H9 (cell line): Measurements from ENCODE around the gene MRPS35. TPM values are rescaled to one million over a fixed set of nuclear protein-coding genes. Genes with fewer than 3 reads are reported as not detected.

ENCODE experiments used
- DNase-seq: peaks from one replicate; pipeline ENCODE4 v3.0.0-alpha.2; 2017
- H2AFZ ChIP-seq: one replicate; pipeline ENCODE4 v1.6.1; 2013; ENCODE audit warnings: mild to moderate bottlenecking, low read length, control low read depth, moderate library complexity
- H2AK5ac ChIP-seq: 2 replicates; pipeline ENCODE4 v1.6.1; 2013; ENCODE audit warnings: low read length, control low read depth, mixed read lengths; ENCODE audit not compliant: insufficient read length
- H2BK120ac ChIP-seq: one replicate; pipeline ENCODE4 v1.6.1; 2013; ENCODE audit warnings: low read depth, mild to moderate bottlenecking, low read length, control low read depth, inconsistent platforms; ENCODE audit not compliant: poor library complexity, severe bottlenecking
- H2BK12ac ChIP-seq: 2 replicates; pipeline ENCODE4 v1.6.1; 2013; ENCODE audit warnings: low read length, control low read depth, mixed read lengths, low read depth; ENCODE audit not compliant: insufficient read length
- H2BK15ac ChIP-seq: 2 replicates; pipeline ENCODE4 v1.6.1; 2013; ENCODE audit warnings: low read depth, low read length, control low read depth
- H2BK20ac ChIP-seq: one replicate; pipeline ENCODE4 v1.6.1; 2013; ENCODE audit warnings: low read depth, mild to moderate bottlenecking, low read length, control low read depth, inconsistent platforms; ENCODE audit not compliant: poor library complexity, severe bottlenecking
- H2BK5ac ChIP-seq: 2 replicates; pipeline ENCODE4 v1.6.1; 2013; ENCODE audit warnings: low read length, control low read depth, mixed read lengths; ENCODE audit not compliant: insufficient read length
- H3K14ac ChIP-seq: 2 replicates; pipeline ENCODE4 v1.6.1; 2013; ENCODE audit warnings: low read length, control low read depth; ENCODE audit not compliant: insufficient read depth
- H3K18ac ChIP-seq: 2 replicates; pipeline ENCODE4 v1.6.1; 2013; ENCODE audit warnings: low read depth, mild to moderate bottlenecking, mixed read lengths, low read length, control low read depth; ENCODE audit not compliant: insufficient read length
- H3K23ac ChIP-seq: 2 replicates; pipeline ENCODE4 v1.6.1; 2013; ENCODE audit warnings: low read length, control low read depth, mixed read lengths, low read depth; ENCODE audit not compliant: insufficient read length
- H3K23me2 ChIP-seq: 2 replicates; pipeline ENCODE4 v1.6.1; 2013; ENCODE audit warnings: low read depth, mild to moderate bottlenecking, mixed read lengths, low read length, control low read depth; ENCODE audit not compliant: insufficient read length, poor library complexity, severe bottlenecking
- H3K27ac ChIP-seq: 2 replicates; pipeline ENCODE4 v1.5.1; 2013; ENCODE audit warnings: low read length, control low read depth, mixed read lengths, low read depth; ENCODE audit not compliant: insufficient read length
- H3K27me3 ChIP-seq: 2 replicates; pipeline ENCODE4 v1.6.1; 2013; ENCODE audit warnings: low read length, control low read depth, inconsistent platforms; ENCODE audit not compliant: insufficient read depth
- H3K4ac ChIP-seq: 2 replicates; pipeline ENCODE4 v1.6.1; 2013; ENCODE audit warnings: low read depth, mild to moderate bottlenecking, control low read depth, inconsistent platforms, low read length, moderate library complexity
- H3K4me1 ChIP-seq: 2 replicates; pipeline ENCODE4 v1.6.1; 2013; ENCODE audit warnings: low read length, control low read depth, inconsistent platforms; ENCODE audit not compliant: insufficient read depth
- H3K4me2 ChIP-seq: 2 replicates; pipeline ENCODE4 v1.6.1; 2013; ENCODE audit warnings: low read length, control low read depth, mixed read lengths; ENCODE audit not compliant: insufficient read length, insufficient read depth
- H3K56ac ChIP-seq: 2 replicates; pipeline ENCODE4 v1.6.1; 2013; ENCODE audit warnings: low read depth, mild to moderate bottlenecking, mixed read lengths, low read length, control low read depth; ENCODE audit not compliant: insufficient read length
- H3K79me1 ChIP-seq: 2 replicates; pipeline ENCODE4 v1.6.1; 2013; ENCODE audit warnings: low read depth, mild to moderate bottlenecking, moderate library complexity, low read length, control low read depth, inconsistent platforms; ENCODE audit not compliant: insufficient read depth, poor library complexity, severe bottlenecking
- H3K79me2 ChIP-seq: 2 replicates; pipeline ENCODE4 v1.6.1; 2013; ENCODE audit warnings: low read length, control low read depth, inconsistent platforms; ENCODE audit not compliant: insufficient read depth
- H3K9ac ChIP-seq: 2 replicates; pipeline ENCODE4 v1.6.1; 2013; ENCODE audit warnings: low read length, control low read depth, mixed read lengths; ENCODE audit not compliant: insufficient read length; ENCODE audit errors: extremely low read depth
- H3K9me3 ChIP-seq: one replicate; pipeline ENCODE4 v1.6.1; 2013; ENCODE audit warnings: low read depth, low read length, inconsistent platforms; ENCODE audit not compliant: control insufficient read depth
- H3T11ph ChIP-seq: one replicate; pipeline ENCODE4 v1.6.1; 2013; ENCODE audit warnings: mild to moderate bottlenecking, low read length, control low read depth, inconsistent platforms
- H4K20me1 ChIP-seq: one replicate; pipeline ENCODE4 v1.6.1; 2013; ENCODE audit not compliant: control insufficient read depth, insufficient read length, insufficient read depth
- H4K5ac ChIP-seq: 2 replicates; pipeline ENCODE4 v1.6.1; 2013; ENCODE audit warnings: low read depth, mild to moderate bottlenecking, mixed read lengths, low read length, control low read depth; ENCODE audit not compliant: insufficient read length
- H4K8ac ChIP-seq: replicated peaks from 2 replicates; pipeline ENCODE4 v1.6.1; 2013; ENCODE audit warnings: low read length, control low read depth, mixed read lengths, low read depth; ENCODE audit not compliant: insufficient read length
- H4K91ac ChIP-seq: 2 replicates; pipeline ENCODE4 v1.6.1; 2013; ENCODE audit warnings: low read depth, mild to moderate bottlenecking, moderate library complexity, mixed read lengths, low read length, control low read depth; ENCODE audit not compliant: insufficient read length
- H3K27ac Mint-ChIP-seq, 3 experiments: 2 replicates in 2 of 3; 3 replicates in 1 of 3; pipeline ENCODE4 v1.8.0; 2020 to 2021; ENCODE audit warnings: mixed read lengths in 3 of 3, mild to moderate bottlenecking in 1 of 3, moderate library complexity in 1 of 3
- H3K27me3 Mint-ChIP-seq: 2 replicates; pipeline ENCODE4 v1.8.0; 2021; ENCODE audit warnings: low read depth, mild to moderate bottlenecking, moderate library complexity, mixed read lengths
- H3K36me3 Mint-ChIP-seq, 3 experiments: 2 replicates in 2 of 3; 3 replicates in 1 of 3; pipeline ENCODE4 v1.8.0; 2020 to 2021; ENCODE audit warnings: low read depth in 3 of 3, mixed read lengths in 3 of 3; ENCODE audit not compliant: insufficient read depth in 1 of 3
- H3K4me1 Mint-ChIP-seq, 2 experiments: 2 replicates each; pipeline ENCODE4 v1.8.0; 2020; ENCODE audit warnings: mixed read lengths in 2 of 2
- H3K4me3 Mint-ChIP-seq, 2 experiments: 2 replicates in 1 of 2; 3 replicates in 1 of 2; pipeline ENCODE4 v1.8.0; 2020 to 2021; ENCODE audit warnings: mild to moderate bottlenecking in 2 of 2, mixed read lengths in 2 of 2, moderate library complexity in 1 of 2
- H3K9me3 Mint-ChIP-seq, 2 experiments: 2 replicates in 1 of 2; 3 replicates in 1 of 2; pipeline ENCODE4 v1.8.0; 2020; ENCODE audit warnings: mild to moderate bottlenecking in 2 of 2, mixed read lengths in 2 of 2, moderate library complexity in 1 of 2
- WGBS: extraction: QIAGEN DNeasy Blood & Tissue Kit; methylation state at CpG from one replicate; pipeline ENCODE4 v1.1.7; 2013; ENCODE audit warnings: missing lambda C conversion rate, low lambda C conversion rate, mixed read lengths; ENCODE audit not compliant: insufficient read length; ENCODE audit errors: extremely low coverage; 5-methylcytosine and 5-hydroxymethylcytosine counted together
- total RNA-seq: library from RNA; stranded (reverse); gene quantifications from 2 replicates; pipeline ENCODE4 v1.2.1, GENCODE V29; 2021
- TF ChIP-seq, protein P1 (sequence below): fragments of 200-600 bp; sonication (generic); conservative IDR thresholded peaks from 3 replicates; pipeline ENCODE4 v1.8.0; 2021; ENCODE audit warnings: antibody characterized with exemption, mild to moderate bottlenecking

Gene MRPS35
- total RNA-seq, 1 experiment from 2014 or later, result 45.4 TPM

DNA sequence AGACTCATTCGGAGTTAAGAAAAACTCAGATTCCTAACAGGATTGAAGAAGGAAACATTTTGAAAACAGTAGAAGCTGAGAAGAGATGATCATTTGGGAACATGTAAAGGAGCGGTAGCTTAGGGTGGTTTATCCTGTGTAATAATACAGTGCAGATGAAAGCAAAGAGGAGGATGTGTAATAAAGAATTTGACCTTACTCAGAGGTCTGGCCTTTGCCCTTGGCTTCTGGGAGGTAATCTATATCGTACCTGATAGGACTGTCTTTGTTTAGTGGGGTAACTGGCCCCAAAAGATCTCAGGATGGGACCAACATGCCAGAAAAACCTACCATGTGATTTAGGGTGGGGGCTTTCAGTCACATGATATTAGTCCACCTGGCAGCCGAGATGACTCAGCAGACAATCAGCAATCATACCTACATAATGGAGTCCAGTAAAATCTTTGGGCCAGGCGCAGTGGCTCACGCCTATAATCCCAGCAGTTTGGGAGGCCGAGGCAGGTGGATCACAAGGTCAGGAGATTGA lies 46.1 kb downstream of the MRPS35 start:
- Mint-ChIP-seq H3K4me1 (no peaks in the 10 kb centered on the region), H3K27ac (peak overlapping the region; percentile 4 to 36 (median 29); a peak in 5 of 7 replicates), H3K27me3 (no peaks in the 10 kb centered on the region), H3K4me3 (no peak overlapping the region), H3K36me3 (peaks cover 4 to 24% (median 20%) of the 10 kb centered on the region in 3 experiments; a peak in 5 of 7 replicates), H3K9me3 (no peaks in the 10 kb centered on the region)
- no peak overlapping the region for H2BK120ac ChIP-seq
- no peaks in the 10 kb centered on the region for H3K9me3 ChIP-seq
- no peaks in the 10 kb centered on the region for H3K27me3 ChIP-seq
- H3K14ac ChIP-seq, result no peak overlapping the region
- no peaks in the 10 kb centered on the region for H4K20me1 ChIP-seq
- no peak overlapping the region for H4K5ac ChIP-seq
- no peak overlapping the region for H2AFZ ChIP-seq
- H3K79me2 ChIP-seq, result no peaks in the 10 kb centered on the region
- no peak overlapping the region for H3K9ac ChIP-seq
- WGBS, result no CpG with 5 or more reads among the region's 7 CpGs
- no peak overlapping the region for H2BK5ac ChIP-seq
- DNase-seq, result no peak
- no peak overlapping the region for H3T11ph ChIP-seq
- H3K4me2 ChIP-seq, result no peak overlapping the region
- no peak overlapping the region for H2BK12ac ChIP-seq
- no peak overlapping the region for H3K23ac ChIP-seq
- H4K8ac ChIP-seq, result no peak overlapping the region
- no peak overlapping the region for H3K4ac ChIP-seq
- no peak overlapping the region for H2AK5ac ChIP-seq
- no peak overlapping the region for H3K56ac ChIP-seq
- H3K4me1 ChIP-seq, result no peaks in the 10 kb centered on the region
- TF ChIP-seq, protein P1, sequence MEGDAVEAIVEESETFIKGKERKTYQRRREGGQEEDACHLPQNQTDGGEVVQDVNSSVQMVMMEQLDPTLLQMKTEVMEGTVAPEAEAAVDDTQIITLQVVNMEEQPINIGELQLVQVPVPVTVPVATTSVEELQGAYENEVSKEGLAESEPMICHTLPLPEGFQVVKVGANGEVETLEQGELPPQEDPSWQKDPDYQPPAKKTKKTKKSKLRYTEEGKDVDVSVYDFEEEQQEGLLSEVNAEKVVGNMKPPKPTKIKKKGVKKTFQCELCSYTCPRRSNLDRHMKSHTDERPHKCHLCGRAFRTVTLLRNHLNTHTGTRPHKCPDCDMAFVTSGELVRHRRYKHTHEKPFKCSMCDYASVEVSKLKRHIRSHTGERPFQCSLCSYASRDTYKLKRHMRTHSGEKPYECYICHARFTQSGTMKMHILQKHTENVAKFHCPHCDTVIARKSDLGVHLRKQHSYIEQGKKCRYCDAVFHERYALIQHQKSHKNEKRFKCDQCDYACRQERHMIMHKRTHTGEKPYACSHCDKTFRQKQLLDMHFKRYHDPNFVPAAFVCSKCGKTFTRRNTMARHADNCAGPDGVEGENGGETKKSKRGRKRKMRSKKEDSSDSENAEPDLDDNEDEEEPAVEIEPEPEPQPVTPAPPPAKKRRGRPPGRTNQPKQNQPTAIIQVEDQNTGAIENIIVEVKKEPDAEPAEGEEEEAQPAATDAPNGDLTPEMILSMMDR, result no peak
- no peak overlapping the region for H2BK15ac ChIP-seq
- H2BK20ac ChIP-seq, result no peak overlapping the region
- H3K23me2 ChIP-seq, result no peaks in the 10 kb centered on the region
- H3K79me1 ChIP-seq, result no peaks in the 10 kb centered on the region
- no peak overlapping the region for H4K91ac ChIP-seq
- no peak overlapping the region for H3K27ac ChIP-seq
- no peak overlapping the region for H3K18ac ChIP-seq
